Thoracic aorta (tissue), 2 donors: Measurements from ENCODE around the gene PAPPA2. TPM values are rescaled to one million over a fixed set of nuclear protein-coding genes. Genes with fewer than 3 reads are reported as not detected.

Experiments used
- ATAC-seq: fragments of 150-250 bp; one replicate; pipeline ENCODE4 v1.8.0; 2017; ENCODE audit warnings: low read depth; ENCODE audit not compliant: insufficient number of reproducible peaks, low FRiP score
- DNase-seq: peaks from one replicate; pipeline ENCODE4 v3.0.0-alpha.2; 2020; ENCODE audit warnings: low spot score
- H3K27ac ChIP-seq, 2 donors: fragments of 200-600 bp; sonication (generic); 1 replicate in 1 of 2; 2 replicates in 1 of 2; pipeline ENCODE4 v1.5.1; 2016; ENCODE audit warnings: mild to moderate bottlenecking in 2 of 2, moderate library complexity in 2 of 2
- H3K27me3 ChIP-seq: fragments of 200-600 bp; sonication (generic); replicated peaks from 2 replicates; pipeline ENCODE4 v1.6.0; 2016; ENCODE audit warnings: mild to moderate bottlenecking; ENCODE audit not compliant: insufficient read depth
- H3K36me3 ChIP-seq: fragments of 200-600 bp; sonication (generic); one replicate; pipeline ENCODE4 v1.5.1; 2016
- H3K4me1 ChIP-seq, 2 donors: fragments of 200-600 bp; sonication (generic); 1 replicate in 1 of 2; 2 replicates in 1 of 2; pipeline versions ENCODE4 v1.5.1 to v1.6.0; 2016; ENCODE audit warnings: low read depth in 2 of 2, mild to moderate bottlenecking in 1 of 2; ENCODE audit not compliant: control insufficient read depth in 1 of 2
- H3K4me3 ChIP-seq: fragments of 200-600 bp; sonication (generic); 2 replicates; pipeline ENCODE4 v1.5.1; 2016; ENCODE audit warnings: mild to moderate bottlenecking
- H3K9me3 ChIP-seq: fragments of 200-600 bp; sonication (generic); 2 replicates; pipeline ENCODE4 v1.5.1; 2016
- CTCF ChIP-seq: fragments of 200-600 bp; sonication (generic); IDR thresholded peaks from one replicate; pipeline ENCODE4 v1.5.1; 2019; ENCODE audit warnings: antibody characterized with exemption
- total RNA-seq, 2 donors: library from RNA; depleted of rRNA; stranded (reverse); fragments of >200 nt; gene quantifications; one replicate each; pipeline versions ENCODE4 v1.1.0 to v1.2.3, GENCODE V29; 2016

Gene PAPPA2
- total RNA-seq, 2 donors from 2014 or later: 1.1 to 2.0 TPM

DNA sequence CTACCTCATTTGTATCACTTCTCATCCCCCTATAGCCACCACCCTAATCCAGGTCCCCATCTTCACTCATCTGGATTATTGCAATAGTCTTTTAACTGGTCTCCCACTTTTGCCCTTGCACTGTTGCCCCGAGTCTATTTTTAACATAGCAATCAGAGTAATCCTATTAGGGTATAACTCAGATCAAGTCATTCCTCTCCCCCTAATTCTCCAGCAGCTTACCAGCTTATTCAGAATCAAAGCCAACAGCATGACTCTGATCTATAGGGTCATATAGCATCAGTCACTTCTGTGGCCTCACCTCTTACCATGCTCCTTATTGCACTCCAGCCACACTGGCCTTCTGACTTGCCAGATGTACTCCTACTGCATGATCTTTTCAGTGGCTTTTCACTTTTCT is 140.7 kb downstream of the PAPPA2 start:
- no peaks in the 10 kb centered on the region for H3K36me3 ChIP-seq
- H3K27ac ChIP-seq: no peak overlapping the region
- peaks cover 0 to 2% of the 10 kb centered on the region in 2 donors for H3K4me1 ChIP-seq

DNA sequence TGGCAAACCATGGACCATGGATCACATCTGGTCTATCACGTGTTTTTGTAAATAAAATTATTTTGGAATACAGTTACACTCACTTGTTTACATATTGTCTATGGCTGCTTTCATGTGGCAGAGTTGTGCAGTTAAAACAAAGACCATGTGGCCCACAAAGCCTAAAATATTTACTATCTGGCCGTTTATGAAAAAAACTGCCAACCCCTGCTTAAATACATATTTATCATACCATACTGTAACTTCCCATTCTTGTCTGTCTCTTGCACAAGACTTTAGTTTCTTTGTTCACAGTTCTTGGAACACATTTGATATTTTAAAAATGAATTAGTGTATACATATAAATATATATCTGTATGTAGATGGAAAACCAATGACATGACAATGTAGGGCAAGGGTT is 141.5 kb downstream of the PAPPA2 start:
- Histone ChIP-seq H3K27ac (no peak overlapping the region), H3K36me3 (no peaks in the 10 kb centered on the region), H3K9me3 (no peaks in the 10 kb centered on the region), H3K27me3 (no peaks in the 10 kb centered on the region), H3K4me1 (peaks cover 0 to 2% of the 10 kb centered on the region in 2 donors), H3K4me3 (no peak overlapping the region)
- ATAC-seq: no peak
- no peak for TF ChIP-seq CTCF
- no peak for DNase-seq

More for the DNA sequence above, 140.7 kb downstream of the PAPPA2 start:
- no peaks in the 10 kb centered on the region for H3K9me3 ChIP-seq
- no peak for ATAC-seq
- H3K27me3 ChIP-seq: no peaks in the 10 kb centered on the region
- no peak overlapping the region for H3K4me3 ChIP-seq
- DNase-seq: no peak
- no peak for TF ChIP-seq CTCF

DNA sequence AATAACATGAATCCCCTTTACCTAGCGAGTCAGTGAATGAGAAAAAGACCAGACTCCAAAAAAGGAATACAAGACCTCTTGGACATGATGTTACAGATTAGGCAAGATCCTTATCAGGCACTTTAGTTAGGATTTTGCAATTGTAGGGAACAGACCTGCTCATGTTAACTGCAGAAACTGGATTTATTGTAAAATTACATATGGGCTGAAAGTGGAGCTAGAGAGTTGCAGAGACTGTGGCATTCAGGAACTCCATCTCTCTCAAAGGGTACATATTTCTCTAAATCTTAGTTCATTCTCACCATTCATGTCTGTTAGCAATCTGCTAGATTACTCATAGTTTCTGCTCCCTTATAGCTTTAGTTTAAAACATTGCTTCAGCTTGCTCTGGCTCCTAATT is 142.2 kb downstream of the PAPPA2 start:
- Histone ChIP-seq H3K4me1 (peaks cover 0 to 2% of the 10 kb centered on the region in 2 donors), H3K36me3 (no peaks in the 10 kb centered on the region), H3K27ac (no peak overlapping the region), H3K9me3 (no peaks in the 10 kb centered on the region), H3K27me3 (no peaks in the 10 kb centered on the region), H3K4me3 (no peak overlapping the region)
- no peak for TF ChIP-seq CTCF
- DNase-seq (no peak), ATAC-seq (no peak)

DNA sequence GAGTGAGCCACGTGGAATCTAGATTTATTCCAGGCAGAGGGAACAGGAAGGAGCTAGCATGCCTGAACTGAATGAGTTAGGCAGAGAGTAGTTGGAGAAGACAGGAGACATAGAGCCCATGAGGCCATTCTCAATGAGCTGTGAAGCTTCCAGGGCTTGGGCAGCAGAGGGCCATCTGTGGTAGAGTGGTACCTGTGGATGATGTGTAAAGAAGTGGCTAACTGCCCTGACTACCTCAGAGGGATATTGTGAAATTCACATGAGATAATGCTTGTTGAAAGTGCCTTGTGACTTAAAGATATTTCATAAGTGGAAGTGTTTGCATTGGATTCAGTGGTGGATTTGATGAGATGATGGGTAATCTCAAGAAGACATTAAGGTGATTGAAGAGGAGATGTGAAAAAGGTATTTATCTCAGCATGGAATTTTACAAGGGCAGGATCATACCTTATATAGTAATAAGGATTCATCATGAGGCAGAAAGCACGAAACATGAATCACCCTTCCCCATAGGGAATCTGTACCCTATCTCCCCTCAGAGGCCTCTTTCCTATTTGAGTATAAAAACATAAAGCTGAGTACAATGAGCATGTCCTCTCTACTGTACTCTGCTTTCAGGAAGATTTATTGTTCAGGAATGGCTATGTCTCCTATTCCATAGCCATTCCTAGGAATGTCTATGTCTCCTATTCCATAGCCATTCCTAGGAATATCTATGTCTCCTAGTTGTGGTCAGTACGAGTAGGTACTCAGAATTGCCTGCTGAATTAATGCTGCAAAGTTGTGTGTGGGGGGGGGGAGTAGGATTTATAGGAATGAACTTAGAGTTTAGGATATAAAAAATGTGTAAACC is 146.8 kb downstream of the PAPPA2 start:
- no peak for TF ChIP-seq CTCF
- Histone ChIP-seq H3K27me3 (no peaks in the 10 kb centered on the region), H3K4me1 (no peaks in the 10 kb centered on the region), H3K27ac (no peak overlapping the region), H3K4me3 (no peak overlapping the region), H3K36me3 (no peaks in the 10 kb centered on the region), H3K9me3 (no peaks in the 10 kb centered on the region)
- no peak for DNase-seq
- ATAC-seq: no peak

- H3K4me3 ChIP-seq: no peak overlapping the region
- H3K27ac ChIP-seq: no peak overlapping the region
- no peak for ATAC-seq
- no peaks in the 10 kb centered on the region for H3K4me1 ChIP-seq
- H3K27me3 ChIP-seq: no peaks in the 10 kb centered on the region
- H3K9me3 ChIP-seq: no peaks in the 10 kb centered on the region
- TF ChIP-seq CTCF: no peak
- H3K36me3 ChIP-seq: no peaks in the 10 kb centered on the region
- DNase-seq: no peak
These were observed 149.8 kb downstream of the PAPPA2 start for GRCh38 chr1:176612791-176613190.
